ENCODE measurements around the gene WSCD1.

Gene WSCD1

DNA sequence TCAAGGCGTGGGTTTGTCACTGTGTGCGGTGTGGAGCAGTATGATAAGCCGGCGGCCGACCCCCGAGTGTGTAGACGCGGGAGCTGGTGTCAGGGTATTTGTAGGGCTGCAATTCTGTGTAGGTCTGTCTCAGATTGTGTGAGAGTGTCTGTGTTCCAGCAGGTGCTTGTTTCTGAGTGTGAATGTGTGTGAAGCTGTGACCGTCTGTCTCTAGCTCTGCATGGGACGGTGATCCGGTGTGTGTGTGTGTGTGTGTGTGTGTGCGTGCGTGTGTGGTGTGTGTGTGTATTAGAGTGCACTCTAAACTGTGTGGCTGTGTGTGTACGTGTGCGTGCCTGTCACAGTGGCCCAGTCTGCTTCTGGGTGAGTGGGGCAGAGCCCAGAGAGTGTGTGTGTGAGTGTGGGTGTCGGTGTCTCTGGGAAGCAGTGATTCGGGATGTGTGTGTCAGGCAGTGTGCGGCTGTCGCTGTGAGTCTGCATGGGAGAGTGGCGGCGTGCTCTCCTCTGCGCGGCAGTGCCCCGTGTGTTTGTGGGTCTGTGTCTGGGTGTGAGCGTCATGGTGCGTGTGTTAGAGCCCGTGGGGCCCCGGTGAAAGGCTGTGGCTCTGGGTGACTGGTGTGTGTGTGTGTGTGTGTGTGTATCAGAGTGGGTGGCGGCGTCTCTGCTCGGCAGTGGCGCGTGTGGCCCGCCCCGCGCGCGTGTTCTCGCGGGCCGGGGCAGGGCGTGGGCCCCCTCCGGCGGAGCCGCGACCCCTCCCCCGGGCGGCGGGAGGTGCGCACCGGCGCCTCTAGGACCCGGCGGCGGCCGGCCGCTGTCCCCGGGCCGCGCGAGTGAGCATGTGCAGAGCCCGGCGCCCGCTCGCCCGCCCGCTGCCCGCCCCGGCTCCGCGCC, at the start of gene WSCD1:
Gene WSCD1, plus strand, starts transcription at position 841 of the 891 bp plus-strand sequence. CDS start 10,280 bp downstream, outside the sequence.
- DNase-seq (ENCODE audit: low read depth, low spot score): no peak

- no peak for DNase-seq (ENCODE audit: low read depth, low spot score)
These were observed 49.2 kb upstream of the WSCD1 start for GRCh38 chr17:6021011-6021400.

GRCh38 chr17:6021627-6022026, 48.6 kb upstream of the WSCD1 start:
- DNase-seq (ENCODE audit: low read depth, low spot score): no peak

DNA sequence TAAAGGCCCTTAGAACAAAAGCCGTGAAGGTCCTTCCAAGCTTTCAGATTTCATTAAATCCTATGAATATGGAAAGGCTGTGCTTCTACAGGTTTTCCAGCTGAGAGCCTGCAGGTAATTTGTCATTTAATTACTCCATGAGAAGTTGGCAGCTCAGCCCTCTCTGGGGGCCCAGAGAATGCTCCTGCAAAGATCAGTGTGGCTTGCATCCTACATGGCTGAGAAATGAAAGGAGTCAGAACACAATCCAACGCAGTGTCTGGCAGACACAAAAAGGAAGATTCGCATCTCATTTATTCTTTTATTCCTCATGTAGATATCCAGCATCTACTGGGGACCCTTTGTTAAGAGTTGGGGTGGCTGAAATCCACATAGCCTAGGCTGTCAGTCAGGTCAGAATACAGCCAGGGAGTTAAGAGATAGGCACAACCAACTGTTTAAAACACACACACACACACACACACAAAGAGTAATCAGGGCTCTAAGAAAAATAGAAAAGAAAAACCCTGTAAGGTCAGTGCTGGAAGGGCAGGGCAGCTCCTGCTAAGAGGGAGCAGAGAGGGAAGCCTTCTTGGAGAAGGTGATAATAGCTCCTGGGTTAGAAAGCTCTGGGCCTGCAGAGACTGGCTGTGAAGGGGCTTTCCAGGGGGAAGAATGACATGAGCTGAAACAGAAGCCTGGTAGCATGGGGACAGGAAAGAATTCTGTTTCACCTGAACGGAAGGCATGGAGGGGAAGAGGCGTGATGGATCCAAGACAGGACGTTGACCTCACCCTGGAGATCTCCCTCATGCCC, 46.9 kb upstream of the WSCD1 start:
- no peak for DNase-seq (ENCODE audit: low read depth, low spot score)

DNA sequence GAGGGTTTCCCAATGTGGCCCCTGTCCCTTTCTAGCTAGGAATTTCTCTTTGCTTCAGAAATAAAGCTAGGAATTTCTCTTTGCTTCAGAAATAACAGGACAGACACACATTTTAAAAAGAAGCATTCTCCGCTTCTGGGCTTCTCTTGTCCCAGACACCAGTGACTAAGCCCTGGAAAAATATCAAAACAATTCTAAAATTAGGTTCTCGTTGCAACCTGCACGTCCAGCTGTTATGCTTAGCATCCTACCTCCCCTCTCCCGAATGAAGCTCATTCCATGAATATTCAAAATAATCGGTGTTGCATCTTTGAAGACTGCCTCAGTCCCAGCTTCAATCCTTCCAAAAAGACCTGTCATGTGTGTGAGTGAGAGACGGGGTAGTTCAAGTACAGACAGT, 45.6 kb upstream of the WSCD1 start:
- DNase-seq (ENCODE audit: low read depth, low spot score): no peak

GRCh38 chr17:6027342-6028024, 42.7 kb upstream of the WSCD1 start:
- no peak for DNase-seq (ENCODE audit: low read depth, low spot score)

GRCh38 chr17:6028294-6028693, 41.9 kb upstream of the WSCD1 start:
- no peak for DNase-seq (ENCODE audit: low read depth, low spot score)

DNA sequence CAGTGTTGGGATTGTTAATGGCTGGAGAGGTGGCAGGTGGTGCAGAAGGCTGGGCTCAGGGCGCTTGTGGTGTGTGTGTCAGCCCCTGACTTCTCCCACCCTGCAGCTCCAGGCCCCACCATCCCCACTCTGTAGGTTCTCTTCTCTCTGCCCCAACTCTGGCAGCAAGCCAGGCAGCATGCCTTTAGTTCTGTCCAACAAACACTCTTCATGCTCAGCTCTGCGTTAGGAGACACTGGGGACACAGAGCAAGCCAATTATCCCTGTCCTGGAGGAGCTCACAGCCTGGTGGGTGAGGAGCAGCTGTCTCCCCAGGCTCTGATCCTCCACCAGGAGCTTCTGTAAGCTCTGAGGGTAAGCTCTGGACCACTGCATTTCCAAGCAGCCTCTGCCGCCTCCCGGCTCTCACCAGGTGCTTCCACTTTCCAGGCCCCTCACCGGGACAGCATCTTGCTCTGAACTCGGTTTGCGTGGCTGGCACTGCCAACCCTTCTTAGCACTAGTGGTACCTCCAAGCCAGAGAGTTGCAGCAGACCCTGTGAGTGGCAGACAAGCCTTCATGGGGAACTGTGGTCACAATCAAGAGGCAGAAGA, 34.3 kb upstream of the WSCD1 start:
- no peak for DNase-seq (ENCODE audit: low read depth, low spot score)

- no peak for DNase-seq (ENCODE audit: low read depth, low spot score)
These were observed 29.7 kb upstream of the WSCD1 start for GRCh38 chr17:6040504-6040903.

DNA sequence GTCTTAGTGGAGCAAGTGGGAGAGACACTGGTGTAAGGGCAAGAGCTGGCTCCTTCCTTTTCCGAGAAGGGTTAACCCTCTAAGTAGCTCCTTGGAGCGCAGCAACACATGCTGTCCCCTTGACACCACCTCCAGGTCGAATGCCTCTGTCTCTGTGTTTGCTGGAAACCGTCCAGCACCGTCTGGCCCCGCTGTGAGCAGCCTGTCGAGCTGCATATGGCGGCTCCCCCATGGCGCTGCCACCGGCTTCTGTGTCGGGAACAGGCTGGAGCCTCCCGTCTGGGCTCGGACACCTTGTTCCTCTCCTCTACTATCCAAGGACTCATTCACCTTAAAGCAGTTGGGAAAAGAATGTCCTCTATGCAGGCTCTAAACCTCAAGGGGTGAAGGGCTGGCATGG, 28.9 kb upstream of the WSCD1 start:
- DNase-seq (ENCODE audit: low read depth, low spot score): no peak

DNA sequence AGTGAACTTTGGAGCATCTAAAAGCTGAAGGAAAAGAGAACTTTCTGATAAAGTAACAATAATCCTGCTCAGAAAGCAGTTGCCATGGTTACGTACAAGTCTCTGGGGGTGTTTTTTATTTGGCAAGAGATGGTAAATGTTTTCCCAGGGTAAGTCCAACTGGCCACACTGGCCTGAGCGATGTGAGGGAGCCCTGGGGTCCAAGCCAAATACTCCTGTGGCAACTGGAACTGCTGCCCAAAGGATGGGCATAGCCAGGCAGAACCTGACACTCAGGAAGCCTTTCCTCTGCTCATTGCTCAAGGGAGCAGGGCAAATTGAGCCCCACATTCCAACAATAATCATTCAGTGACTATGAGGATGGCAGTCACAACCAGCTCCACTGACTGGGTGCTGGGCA, 26.8 kb upstream of the WSCD1 start:
- no peak for DNase-seq (ENCODE audit: low read depth, low spot score)

GRCh38 chr17:6044261-6044660, 25.9 kb upstream of the WSCD1 start:
- no peak for DNase-seq (ENCODE audit: low read depth, low spot score)

DNA sequence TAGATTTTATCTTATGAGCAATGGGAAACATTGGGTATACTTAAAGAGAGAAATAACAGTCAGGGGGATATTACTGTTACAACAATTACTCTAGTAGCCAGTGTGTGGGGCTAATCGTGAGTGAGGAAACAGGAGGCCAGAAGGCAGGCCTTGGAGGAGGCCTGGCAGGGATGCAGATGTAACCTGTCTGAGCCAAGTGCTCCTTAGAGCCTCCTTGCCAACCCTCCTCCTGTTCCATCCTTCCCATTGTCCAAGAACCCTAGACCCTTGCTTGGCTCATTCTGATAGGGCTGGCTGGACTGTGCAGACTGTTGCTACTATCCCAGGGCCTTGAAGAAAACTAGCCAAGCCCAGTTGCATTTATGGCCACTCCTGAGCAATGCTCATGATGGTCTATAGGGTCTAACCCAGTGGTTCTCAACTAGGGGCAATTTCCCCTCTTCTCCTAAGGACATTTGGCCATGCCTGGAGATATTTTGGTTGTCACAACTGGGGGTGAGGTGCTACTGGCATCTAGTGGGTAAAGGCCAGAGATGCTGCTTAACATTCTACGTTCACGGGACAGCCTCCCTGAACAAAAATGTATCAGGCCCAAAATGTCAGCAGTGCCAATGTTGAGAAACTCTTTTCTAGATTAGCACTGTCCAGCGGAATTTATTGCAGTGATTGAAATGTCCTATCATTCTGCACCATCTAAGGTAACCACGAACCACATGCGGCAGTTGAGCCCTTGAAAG, 24.4 kb upstream of the WSCD1 start:
- DNase-seq (ENCODE audit: low read depth, low spot score): no peak

DNA sequence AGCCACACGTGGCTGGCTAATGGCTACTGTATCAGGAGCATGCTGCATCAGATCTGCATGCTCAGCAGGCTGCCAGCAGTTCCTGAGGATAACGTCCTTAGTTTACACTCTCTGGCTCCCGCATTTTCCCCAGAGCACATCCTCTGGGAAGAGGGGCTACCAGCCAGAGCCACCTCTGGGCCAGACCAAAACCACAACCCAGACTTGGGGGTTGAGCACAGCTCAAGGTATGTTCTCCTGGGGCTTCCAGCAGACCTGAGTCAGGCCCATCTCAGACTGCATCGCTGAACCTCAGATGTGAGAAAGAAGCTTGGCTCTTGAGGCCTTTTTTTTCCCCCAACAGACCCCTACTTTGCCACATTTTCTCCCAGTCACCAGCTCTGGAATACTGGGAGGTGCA, 23.7 kb upstream of the WSCD1 start:
- DNase-seq (ENCODE audit: low read depth, low spot score): no peak

- DNase-seq (ENCODE audit: low read depth, low spot score): no peak
These were observed 23.2 kb upstream of the WSCD1 start for GRCh38 chr17:6046931-6047330.

DNA sequence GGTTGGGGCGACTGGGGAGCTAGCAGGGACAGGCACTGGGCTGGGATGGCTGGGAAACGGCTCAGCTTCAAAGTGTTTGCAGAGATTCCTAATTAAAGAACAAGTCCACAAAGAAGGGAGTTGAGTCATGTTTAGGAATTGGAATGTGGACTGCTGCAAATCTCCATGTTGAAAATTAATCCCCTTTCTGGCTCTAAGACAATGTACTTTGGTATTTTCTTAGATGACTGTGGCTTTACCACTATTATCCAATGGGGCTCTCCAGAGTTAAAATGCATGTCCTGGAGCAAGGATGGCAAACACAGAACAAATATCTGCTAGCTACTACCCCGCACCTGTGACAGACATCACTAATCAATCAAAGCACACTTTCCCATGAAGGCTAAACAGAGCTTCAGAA, 22.2 kb upstream of the WSCD1 start:
- DNase-seq (ENCODE audit: low read depth, low spot score): no peak

DNA sequence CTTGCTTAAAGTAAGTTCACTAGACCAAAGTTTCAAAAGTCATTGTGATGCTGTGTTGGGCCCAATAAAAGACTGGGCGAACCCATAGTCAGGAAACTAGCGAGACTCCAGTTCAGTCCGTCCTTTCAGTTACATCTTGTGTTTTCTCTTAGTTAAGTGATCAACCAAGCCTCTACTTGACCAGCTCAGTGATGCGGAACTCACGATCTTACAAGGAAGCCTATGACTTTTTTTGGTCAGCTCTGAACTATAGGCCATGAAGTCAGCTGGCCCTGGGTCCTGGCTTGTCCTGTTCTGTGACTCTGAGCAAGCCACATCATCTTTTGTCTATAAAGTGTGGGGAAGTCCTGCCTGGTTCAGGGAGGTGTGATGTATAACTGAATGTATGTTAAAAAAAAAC, 21.7 kb upstream of the WSCD1 start:
- no peak for DNase-seq (ENCODE audit: low read depth, low spot score)

DNA sequence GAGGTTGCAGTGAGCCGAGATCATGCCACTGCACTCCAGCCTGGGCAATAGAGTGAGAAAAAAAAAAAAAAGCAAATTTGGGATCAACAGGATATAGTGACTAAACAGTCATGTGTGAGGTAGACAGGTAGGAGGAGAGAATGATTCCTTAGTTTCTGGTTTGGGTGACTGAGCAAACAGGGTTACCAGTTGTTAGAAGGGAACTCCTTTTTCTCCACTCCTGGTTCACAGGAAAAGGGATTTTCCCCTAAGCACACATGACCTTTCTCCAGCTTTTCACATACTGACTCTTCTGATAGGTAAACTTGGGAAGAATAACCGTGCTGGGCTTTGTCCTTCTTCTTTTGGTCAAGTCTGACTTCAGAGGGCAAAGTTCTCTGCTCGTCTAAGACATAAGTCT, 17.3 kb upstream of the WSCD1 start:
- no peak for DNase-seq (ENCODE audit: low read depth, low spot score)

- DNase-seq (ENCODE audit: low read depth, low spot score): no peak
These were observed 15.8 kb upstream of the WSCD1 start for GRCh38 chr17:6054372-6054771.

DNA sequence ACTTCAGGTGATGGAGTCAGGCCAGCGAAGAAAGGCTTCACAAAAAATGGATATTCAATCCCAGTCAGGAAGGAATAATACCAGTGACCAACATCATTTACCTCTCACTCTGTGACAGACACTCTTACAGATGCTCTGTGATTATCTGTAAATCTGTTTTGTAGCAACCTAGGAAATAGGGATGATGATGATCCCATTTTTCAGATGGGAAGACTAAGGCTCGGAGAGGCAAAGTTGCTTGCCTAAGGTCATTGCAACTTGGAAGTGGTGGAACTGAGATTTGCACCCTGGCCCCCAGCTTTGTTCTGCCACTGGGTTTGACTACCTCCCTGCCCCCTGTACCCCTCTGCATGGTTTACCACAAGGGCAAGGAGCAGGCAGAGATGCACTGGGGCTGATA, 14.1 kb upstream of the WSCD1 start:
- no peak for DNase-seq (ENCODE audit: low read depth, low spot score)

- no peak for DNase-seq (ENCODE audit: low read depth, low spot score)
These were observed 12.6 kb upstream of the WSCD1 start for GRCh38 chr17:6057562-6057961.

Data from smooth muscle cell of the brain vasculature (primary cell).